Left ventricle myocardium inferior (tissue), 1 donor: Measurements from ENCODE around the gene ZNF784. TPM values are rescaled to one million over a fixed set of nuclear protein-coding genes. Genes with fewer than 3 reads are reported as not detected.

Source experiments
- DNase-seq: peaks from one replicate; pipeline ENCODE4 v3.0.0-alpha.2; 2020
- H3K27ac ChIP-seq: fragments of 200-600 bp; replicated peaks from 2 replicates; pipeline ENCODE4 v1.8.0; 2021
- H3K27me3 ChIP-seq: fragments of 200-600 bp; 2 replicates; pipeline ENCODE4 v1.8.0; 2021; ENCODE audit warnings: low read depth
- H3K36me3 ChIP-seq: fragments of 200-600 bp; 2 replicates; pipeline ENCODE4 v1.8.0; 2021
- H3K4me1 ChIP-seq: fragments of 200-600 bp; 2 replicates; pipeline ENCODE4 v1.8.0; 2021
- H3K4me3 ChIP-seq: fragments of 200-600 bp; 2 replicates; pipeline ENCODE4 v1.8.0; 2021; ENCODE audit warnings: mild to moderate bottlenecking, moderate library complexity
- H3K9me3 ChIP-seq: fragments of 200-600 bp; replicated peaks from 2 replicates; pipeline ENCODE4 v1.8.0; 2021
- intact Hi-C: fragments of 100-400 bp; cut with micrococcal nuclease; formaldehyde crosslinking; loops from one replicate; pipeline ENCODE4 v1.11.0; 2022
- long read RNA-seq: library from polyadenylated mRNA; unstranded; transcript quantifications from one replicate; pipeline ENCODE4 v2.0.0, GENCODE V29; 2021
- total RNA-seq: library from RNA; stranded (reverse); fragmentation: NEBNext Ultra II Directional; extraction: Animal tissue kit (Norgen Biotek cat#: 25700); gene quantifications from one replicate; pipeline ENCODE4 v1.2.1, GENCODE V29; 2021
- TF ChIP-seq, protein P1 (sequence below): fragments of 200-600 bp; IDR thresholded peaks from 2 replicates; pipeline ENCODE4 v1.8.0; 2021; ENCODE audit warnings: antibody characterized with exemption, mild to moderate bottlenecking, borderline replicate concordance
- donor health status: DM: no; HTN: yes; CAD: no; lungs with severe emphysema.

The ZNF784 gene, protein sequence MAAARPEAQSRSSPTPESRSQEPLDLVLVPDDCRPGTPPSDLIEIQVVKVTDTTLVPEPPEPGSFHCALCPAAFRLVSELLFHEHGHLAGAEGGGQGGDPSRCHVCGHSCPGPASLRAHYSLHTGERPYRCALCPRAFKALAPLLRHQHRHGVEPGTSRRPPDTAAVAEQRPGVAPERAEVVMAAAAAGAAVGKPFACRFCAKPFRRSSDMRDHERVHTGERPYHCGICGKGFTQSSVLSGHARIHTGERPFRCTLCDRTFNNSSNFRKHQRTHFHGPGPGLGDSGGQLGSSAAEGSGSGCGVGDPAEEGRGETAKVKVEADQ
- 13.2 TPM for total RNA-seq
- long read RNA-seq, transcript ZNF784-201 (2 exons, 2,021 nt) = major isoform, 14 of 23 reads
- long read RNA-seq, partial matches to known transcripts = 0 of 23 reads
- long read RNA-seq, other reads (novel, unspliced or antisense) = 9 of 23 reads

GRCh38 chr19:55624109-55625003 lies at the start of gene ZNF784:
Gene ZNF784, minus strand, starts transcription at chr19:55624566. Its CDS starts 5 bp downstream, at chr19:55624561.
- intact Hi-C loops = no loop called here
- Histone ChIP-seq H3K4me1 (peaks cover 20% of the 10 kb centered on the region), H3K9me3 (no peaks in the 10 kb centered on the region), H3K27me3 (no peaks in the 10 kb centered on the region), H3K36me3 (peaks cover 10% of the 10 kb centered on the region), H3K27ac (peak within 1 kb of the TSS; percentile 95), H3K4me3 (peak within 1 kb of the TSS; percentile 69)
- TF ChIP-seq, protein P1, sequence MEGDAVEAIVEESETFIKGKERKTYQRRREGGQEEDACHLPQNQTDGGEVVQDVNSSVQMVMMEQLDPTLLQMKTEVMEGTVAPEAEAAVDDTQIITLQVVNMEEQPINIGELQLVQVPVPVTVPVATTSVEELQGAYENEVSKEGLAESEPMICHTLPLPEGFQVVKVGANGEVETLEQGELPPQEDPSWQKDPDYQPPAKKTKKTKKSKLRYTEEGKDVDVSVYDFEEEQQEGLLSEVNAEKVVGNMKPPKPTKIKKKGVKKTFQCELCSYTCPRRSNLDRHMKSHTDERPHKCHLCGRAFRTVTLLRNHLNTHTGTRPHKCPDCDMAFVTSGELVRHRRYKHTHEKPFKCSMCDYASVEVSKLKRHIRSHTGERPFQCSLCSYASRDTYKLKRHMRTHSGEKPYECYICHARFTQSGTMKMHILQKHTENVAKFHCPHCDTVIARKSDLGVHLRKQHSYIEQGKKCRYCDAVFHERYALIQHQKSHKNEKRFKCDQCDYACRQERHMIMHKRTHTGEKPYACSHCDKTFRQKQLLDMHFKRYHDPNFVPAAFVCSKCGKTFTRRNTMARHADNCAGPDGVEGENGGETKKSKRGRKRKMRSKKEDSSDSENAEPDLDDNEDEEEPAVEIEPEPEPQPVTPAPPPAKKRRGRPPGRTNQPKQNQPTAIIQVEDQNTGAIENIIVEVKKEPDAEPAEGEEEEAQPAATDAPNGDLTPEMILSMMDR = no peak
- peak; percentile 92 for DNase-seq

DNA sequence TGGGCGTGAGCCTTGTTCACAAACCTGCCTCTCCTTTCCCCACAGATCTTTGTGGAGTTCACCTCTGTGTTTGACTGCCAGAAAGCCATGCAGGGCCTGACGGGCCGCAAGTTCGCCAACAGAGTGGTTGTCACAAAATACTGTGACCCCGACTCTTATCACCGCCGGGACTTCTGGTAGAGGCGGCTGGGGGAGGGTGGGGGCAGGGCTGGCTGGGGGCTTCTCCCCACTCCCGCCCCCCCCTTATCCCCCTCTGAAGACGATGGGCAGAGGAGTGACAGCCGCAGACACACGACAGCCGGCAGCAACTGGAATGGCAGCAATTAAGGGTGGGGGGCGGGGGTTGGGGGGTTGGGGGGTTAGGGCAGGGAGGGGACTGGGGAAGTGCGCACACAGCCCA lies 49.5 kb upstream of the ZNF784 start:
- intact Hi-C loops = no loop called here
- DNase-seq = no peak
- TF ChIP-seq, protein P1 = no peak
- no peaks in the 10 kb centered on the region for H3K9me3 ChIP-seq
- peaks cover 78% of the 10 kb centered on the region for H3K4me1 ChIP-seq
- peak overlapping the region; percentile 27 for H3K27ac ChIP-seq
- peaks cover 44% of the 10 kb centered on the region for H3K36me3 ChIP-seq
- peak overlapping the region; percentile 93 for H3K4me3 ChIP-seq
- no peaks in the 10 kb centered on the region for H3K27me3 ChIP-seq

DNA sequence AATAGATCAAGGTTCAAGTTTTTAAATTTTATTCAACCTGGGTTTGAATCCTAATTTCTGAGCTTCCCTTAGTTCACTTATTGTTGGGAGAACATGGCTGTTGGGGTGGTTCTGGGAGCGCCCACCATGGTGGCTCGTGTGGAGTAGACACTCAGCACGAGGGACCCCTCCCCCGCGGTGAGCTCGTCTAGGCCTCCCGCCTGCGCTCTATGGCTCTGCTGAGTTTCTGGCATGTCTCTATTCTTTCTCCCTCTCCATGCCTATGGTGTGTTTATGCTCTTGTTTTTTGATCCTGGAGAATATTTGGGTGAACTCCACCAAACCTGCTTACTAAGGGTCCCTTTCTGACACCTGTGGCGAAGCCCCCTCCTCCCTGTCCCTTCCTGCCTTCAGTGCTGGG lies 49.1 kb upstream of the ZNF784 start:
- H3K27ac ChIP-seq = peak overlapping the region; percentile 27
- TF ChIP-seq, protein P1 = no peak
- H3K27me3 ChIP-seq = no peaks in the 10 kb centered on the region
- H3K4me1 ChIP-seq = peaks cover 74% of the 10 kb centered on the region
- H3K4me3 ChIP-seq = no peak overlapping the region
- intact Hi-C loops = no loop called here
- H3K36me3 ChIP-seq = peaks cover 44% of the 10 kb centered on the region
- H3K9me3 ChIP-seq = no peaks in the 10 kb centered on the region
- DNase-seq = no peak

DNA sequence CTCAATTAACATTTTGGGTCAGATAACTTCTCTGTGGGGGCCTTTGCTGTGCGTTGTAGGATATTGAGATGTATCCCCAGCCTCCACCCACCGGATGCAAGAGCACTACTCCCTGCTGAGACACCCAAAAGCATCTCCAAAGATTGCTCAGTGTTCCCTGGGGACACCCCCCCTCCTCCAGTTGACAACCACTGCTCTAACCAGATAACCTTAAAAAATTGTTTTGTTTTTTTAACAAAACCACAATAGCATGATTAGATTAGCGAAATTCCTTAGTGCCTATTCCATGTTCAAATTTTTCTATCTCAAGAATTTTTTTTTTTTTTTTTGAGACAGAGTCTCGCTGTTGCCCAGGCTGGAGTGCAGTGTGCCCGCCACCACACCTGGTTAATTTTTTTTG lies 48.1 kb upstream of the ZNF784 start:
- Histone ChIP-seq H3K4me3 (no peak overlapping the region), H3K36me3 (peaks cover 48% of the 10 kb centered on the region), H3K9me3 (no peaks in the 10 kb centered on the region), H3K4me1 (peaks cover 72% of the 10 kb centered on the region), H3K27ac (no peak overlapping the region), H3K27me3 (no peaks in the 10 kb centered on the region)
- TF ChIP-seq, protein P1 = no peak
- DNase-seq = no peak
- intact Hi-C loops = no loop called here

DNA sequence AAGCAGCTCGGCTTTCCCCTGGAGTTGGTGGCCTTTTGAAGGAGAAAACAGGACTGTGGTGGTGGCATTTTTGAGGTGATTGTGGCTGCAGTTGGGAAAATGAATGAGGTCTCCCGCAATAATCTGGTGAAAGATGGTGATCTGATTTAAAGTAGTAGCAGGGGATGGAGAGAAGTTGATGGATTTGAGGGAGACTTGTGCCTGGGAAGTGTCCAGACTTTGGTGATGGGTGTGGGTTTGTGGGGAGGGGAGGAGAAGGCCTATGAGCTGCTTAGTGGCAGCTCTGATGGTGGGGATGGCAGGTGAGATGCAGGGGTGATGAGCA lies 46.6 kb upstream of the ZNF784 start:
- Histone ChIP-seq H3K36me3 (peaks cover 60% of the 10 kb centered on the region), H3K9me3 (no peaks in the 10 kb centered on the region), H3K27me3 (no peaks in the 10 kb centered on the region), H3K4me3 (no peak overlapping the region), H3K4me1 (peaks cover 67% of the 10 kb centered on the region), H3K27ac (no peak overlapping the region)
- DNase-seq = no peak
- intact Hi-C loops = no loop called here
- TF ChIP-seq, protein P1 = no peak
